ENCODE measurements around the gene RAB14.

Gene RAB14

DNA sequence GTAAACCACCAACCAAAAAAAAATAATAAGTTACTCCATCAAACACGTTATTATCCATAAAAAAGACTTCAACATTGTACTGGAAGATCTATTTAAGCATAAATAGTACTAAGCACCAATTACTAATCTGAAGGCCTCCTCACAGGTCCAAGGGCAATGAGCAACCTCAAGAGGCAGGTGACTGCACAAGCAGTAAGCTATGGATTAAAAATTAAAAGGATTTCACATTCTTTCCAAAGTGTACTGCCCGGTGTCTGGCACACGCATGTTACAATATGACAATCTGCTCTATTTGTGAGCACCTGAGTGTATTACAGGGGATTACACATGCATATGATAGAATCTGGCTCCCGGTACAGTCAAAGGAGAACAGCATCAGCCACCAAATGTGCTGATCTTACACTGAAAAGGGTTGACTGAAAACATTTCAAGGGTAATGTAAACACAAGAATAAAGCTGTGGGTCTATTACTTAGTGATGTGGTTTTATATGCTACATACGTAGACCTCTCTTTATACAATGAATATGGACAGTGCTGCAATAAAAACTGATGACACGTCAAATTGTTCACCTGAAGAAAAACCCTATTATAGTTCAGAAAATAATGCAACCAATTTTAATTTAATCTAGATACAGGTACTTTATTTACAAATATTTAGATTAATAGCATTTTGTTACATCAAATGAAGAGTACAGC lies 22.8 kb downstream of the RAB14 start:
- Histone ChIP-seq H3K9ac (ENCODE audit: low read depth, low read length) (no peak overlapping the region), H3K9me3 (ENCODE audit: insufficient read depth, low read depth, low read length) (no peaks in the 10 kb centered on the region), H3K4me3 (ENCODE audit: low read length) (no peak overlapping the region), H3K36me3 (ENCODE audit: insufficient read depth, low read length) (peaks cover 67% of the 10 kb centered on the region), H3K27me3 (ENCODE audit: insufficient read depth, low read length) (no peaks in the 10 kb centered on the region), H3K4me1 (ENCODE audit: insufficient read depth, low read length) (no peaks in the 10 kb centered on the region), H3K27ac (ENCODE audit: low read depth, low read length) (no peak overlapping the region)
- 92% methylated on average over 5 of the region's 6 CpGs for WGBS

DNA sequence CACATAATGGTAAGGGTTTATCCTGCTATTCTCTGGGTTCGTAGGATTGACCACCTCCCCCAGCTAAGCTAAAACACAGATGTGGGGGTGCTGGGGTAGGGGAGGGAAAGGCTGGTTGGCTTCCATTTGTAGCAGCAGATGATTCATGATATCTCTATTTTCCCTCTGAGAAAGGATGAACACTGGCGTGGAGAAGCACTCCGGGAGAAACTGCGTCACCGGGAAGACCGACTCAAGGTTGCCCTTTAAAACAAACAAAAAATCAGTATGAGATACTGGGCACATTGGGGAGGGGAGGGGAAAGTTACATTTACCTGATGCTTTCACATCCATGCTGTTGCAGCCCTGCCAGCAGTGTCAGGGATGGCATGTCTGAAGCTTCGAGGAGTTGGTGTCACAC lies 28.2 kb downstream of the RAB14 start:
- Histone ChIP-seq H3K4me3 (ENCODE audit: low read length) (no peak overlapping the region), H3K9ac (ENCODE audit: low read depth, low read length) (no peak overlapping the region), H3K27me3 (ENCODE audit: insufficient read depth, low read length) (no peaks in the 10 kb centered on the region), H3K4me1 (ENCODE audit: insufficient read depth, low read length) (no peaks in the 10 kb centered on the region), H3K27ac (ENCODE audit: low read depth, low read length) (no peak overlapping the region), H3K9me3 (ENCODE audit: insufficient read depth, low read depth, low read length) (no peaks in the 10 kb centered on the region), H3K36me3 (ENCODE audit: insufficient read depth, low read length) (peaks cover 51% of the 10 kb centered on the region)
- WGBS: 95% methylated on average over 7 of the region's 7 CpGs

DNA sequence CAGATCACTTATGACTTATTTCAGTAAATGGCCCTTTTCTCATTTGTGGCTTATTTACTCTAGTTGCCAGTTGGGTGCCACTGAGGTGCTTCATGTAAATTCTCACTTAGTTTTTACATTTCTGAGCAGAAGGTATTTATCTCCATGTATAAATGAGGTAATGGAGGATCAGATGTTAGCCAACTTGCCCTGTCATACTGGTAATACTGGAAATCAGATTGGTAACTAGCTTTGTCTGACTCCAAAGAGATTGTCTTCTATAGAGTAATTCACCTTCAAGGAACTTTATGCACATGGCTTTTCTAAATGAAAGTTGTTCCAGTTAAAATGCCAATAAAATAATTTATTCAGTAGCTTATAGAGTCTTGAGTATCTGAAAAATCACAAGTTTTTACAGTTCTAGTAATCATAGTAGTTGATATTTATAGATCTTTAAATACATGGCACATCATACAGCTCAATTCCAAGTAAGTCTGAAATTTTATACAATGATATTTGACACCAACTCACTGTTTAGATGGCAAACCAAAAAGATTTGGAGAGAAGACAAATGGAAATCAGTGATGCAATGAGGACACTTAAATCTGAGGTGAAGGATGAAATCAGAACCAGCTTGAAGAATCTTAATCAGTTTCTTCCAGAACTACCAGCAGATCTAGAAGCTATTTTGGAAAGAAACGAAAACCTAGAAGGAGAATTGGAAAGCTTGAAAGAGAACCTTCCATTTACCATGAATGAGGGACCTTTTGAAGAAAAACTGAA lies 28.8 kb downstream of the RAB14 start:
- H3K27me3 ChIP-seq (ENCODE audit: insufficient read depth, low read length): no peaks in the 10 kb centered on the region
- no peak overlapping the region for H3K9ac ChIP-seq (ENCODE audit: low read depth, low read length)
- H3K27ac ChIP-seq (ENCODE audit: low read depth, low read length): no peak overlapping the region
- no peaks in the 10 kb centered on the region for H3K4me1 ChIP-seq (ENCODE audit: insufficient read depth, low read length)
- H3K9me3 ChIP-seq (ENCODE audit: insufficient read depth, low read depth, low read length): no peaks in the 10 kb centered on the region
- peaks cover 52% of the 10 kb centered on the region for H3K36me3 ChIP-seq (ENCODE audit: insufficient read depth, low read length)
- H3K4me3 ChIP-seq (ENCODE audit: low read length): no peak overlapping the region
- WGBS: 86% methylated on average over 1 of the region's 1 CpG

DNA sequence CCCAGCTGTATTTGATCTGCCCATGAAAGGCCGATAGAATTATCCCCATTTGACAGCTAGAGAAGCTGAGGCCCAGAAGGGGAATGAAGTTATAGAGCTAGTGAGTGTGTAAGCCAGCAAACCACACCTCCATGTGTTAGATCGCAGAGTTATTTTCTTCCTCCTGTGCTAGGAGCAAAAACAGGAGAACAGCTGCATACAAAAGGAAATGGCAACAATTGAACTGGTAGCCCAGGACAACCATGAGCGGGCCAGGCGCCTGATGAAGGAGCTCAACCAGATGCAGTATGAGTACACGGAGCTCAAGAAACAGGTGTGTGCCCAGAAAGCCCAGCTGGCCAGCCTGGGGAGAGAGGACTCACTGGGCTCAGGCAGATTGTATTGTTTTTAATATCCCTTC lies 30.4 kb downstream of the RAB14 start:
- no peaks in the 10 kb centered on the region for H3K27me3 ChIP-seq (ENCODE audit: insufficient read depth, low read length)
- no peak overlapping the region for H3K27ac ChIP-seq (ENCODE audit: low read depth, low read length)
- H3K9me3 ChIP-seq (ENCODE audit: insufficient read depth, low read depth, low read length): no peaks in the 10 kb centered on the region
- H3K4me1 ChIP-seq (ENCODE audit: insufficient read depth, low read length): no peaks in the 10 kb centered on the region
- H3K9ac ChIP-seq (ENCODE audit: low read depth, low read length): no peak overlapping the region
- H3K4me3 ChIP-seq (ENCODE audit: low read length): no peak overlapping the region
- 93% methylated on average over 5 of the region's 5 CpGs for WGBS
- peaks cover 44% of the 10 kb centered on the region for H3K36me3 ChIP-seq (ENCODE audit: insufficient read depth, low read length)

DNA sequence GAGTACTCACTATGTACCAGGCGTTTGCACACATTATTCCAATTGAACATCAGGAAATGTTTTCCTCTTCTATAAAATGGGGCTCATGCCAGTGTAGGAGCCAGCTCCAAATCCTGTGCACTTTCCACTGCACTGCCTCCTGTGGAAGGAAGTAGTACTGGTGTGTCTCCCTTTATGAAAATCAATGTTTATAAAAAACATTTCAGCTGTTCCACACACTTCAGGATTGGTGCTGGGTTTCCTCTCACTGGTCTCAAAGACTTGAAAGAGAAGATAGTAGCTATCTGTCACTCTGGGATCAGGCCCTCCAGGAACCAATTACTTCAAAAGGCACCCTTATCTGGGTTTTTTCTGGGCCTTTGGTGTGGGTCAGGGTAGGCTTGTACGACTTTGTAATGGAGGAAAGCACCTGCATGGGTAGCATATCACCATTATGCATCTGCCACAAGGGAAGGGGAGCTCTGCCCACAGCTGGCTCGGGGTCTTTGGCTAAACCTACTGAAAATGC lies 32.5 kb downstream of the RAB14 start:
- H3K9ac ChIP-seq (ENCODE audit: low read depth, low read length): no peak overlapping the region; the same call in 1 of the 2 replicates
- 80% methylated on average over 3 of the region's 3 CpGs for WGBS
- no peaks in the 10 kb centered on the region for H3K9me3 ChIP-seq (ENCODE audit: insufficient read depth, low read depth, low read length)
- H3K36me3 ChIP-seq (ENCODE audit: insufficient read depth, low read length): peaks cover 50% of the 10 kb centered on the region
- no peak overlapping the region for H3K27ac ChIP-seq (ENCODE audit: low read depth, low read length)
- H3K4me3 ChIP-seq (ENCODE audit: low read length): no peak overlapping the region
- no peaks in the 10 kb centered on the region for H3K27me3 ChIP-seq (ENCODE audit: insufficient read depth, low read length)
- no peaks in the 10 kb centered on the region for H3K4me1 ChIP-seq (ENCODE audit: insufficient read depth, low read length)

DNA sequence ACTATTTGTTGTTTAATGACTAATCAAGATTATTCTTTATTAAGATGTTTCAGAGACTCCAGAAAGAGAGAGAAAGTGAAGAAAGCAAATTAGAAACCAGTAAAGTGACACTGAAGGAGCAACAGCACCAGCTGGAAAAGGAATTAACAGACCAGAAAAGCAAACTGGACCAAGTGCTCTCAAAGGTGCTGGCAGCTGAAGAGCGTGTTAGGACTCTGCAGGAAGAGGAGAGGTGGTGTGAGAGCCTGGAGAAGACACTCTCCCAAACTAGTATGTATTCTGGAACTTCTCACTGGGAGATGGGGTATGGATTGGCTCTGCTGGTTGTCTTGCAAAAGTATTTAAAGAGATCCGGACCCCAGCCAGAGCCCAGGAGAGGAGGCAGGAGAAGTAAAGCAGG lies 33.6 kb downstream of the RAB14 start:
- H3K9ac ChIP-seq (ENCODE audit: low read depth, low read length): no peak overlapping the region
- no peaks in the 10 kb centered on the region for H3K27me3 ChIP-seq (ENCODE audit: insufficient read depth, low read length)
- no peak overlapping the region for H3K27ac ChIP-seq (ENCODE audit: low read depth, low read length)
- peaks cover 41% of the 10 kb centered on the region for H3K36me3 ChIP-seq (ENCODE audit: insufficient read depth, low read length)
- WGBS: 93% methylated on average over 2 of the region's 2 CpGs
- H3K9me3 ChIP-seq (ENCODE audit: insufficient read depth, low read depth, low read length): no peaks in the 10 kb centered on the region
- no peaks in the 10 kb centered on the region for H3K4me1 ChIP-seq (ENCODE audit: insufficient read depth, low read length)
- H3K4me3 ChIP-seq (ENCODE audit: low read length): no peak overlapping the region

DNA sequence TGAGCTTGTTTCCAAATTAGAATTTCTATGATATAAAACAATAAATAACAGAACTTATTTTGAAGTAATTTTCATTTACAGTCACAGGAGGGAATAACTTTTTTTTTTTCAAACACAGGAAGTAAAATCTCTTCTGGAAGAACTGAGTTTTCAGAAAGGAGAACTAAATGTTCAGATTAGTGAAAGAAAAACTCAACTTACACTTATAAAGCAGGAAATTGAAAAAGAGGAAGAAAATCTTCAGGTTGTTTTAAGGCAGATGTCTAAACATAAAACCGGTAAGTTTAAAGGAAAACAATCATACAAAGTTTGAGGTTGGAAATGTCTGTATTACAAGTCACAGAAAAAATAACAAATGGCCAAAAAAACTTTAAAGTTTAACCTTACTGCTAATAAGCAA lies 41.6 kb downstream of the RAB14 start:
- H3K27ac ChIP-seq (ENCODE audit: low read depth, low read length): no peak overlapping the region

DNA sequence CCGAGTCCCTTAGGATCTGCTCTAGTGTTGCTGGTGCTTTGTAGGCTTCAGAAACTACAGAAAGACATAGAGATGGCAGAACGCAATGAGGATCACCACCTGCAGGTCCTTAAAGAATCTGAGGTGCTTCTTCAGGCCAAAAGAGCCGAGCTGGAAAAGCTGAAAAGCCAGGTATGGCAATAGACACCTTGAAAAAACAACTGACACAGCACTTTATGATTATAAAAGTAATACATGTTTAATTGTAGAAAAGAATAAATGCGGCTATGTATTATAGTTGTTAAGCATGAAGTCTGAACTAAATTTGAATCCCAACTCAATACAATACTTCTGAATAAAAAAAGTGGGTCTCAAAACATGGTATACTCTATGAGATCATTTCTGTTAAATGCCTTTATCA lies 43.7 kb downstream of the RAB14 start:
- Histone ChIP-seq H3K4me3 (ENCODE audit: low read length) (no peak overlapping the region), H3K27ac (ENCODE audit: low read depth, low read length) (no peak overlapping the region), H3K36me3 (ENCODE audit: insufficient read depth, low read length) (peaks cover 39% of the 10 kb centered on the region), H3K27me3 (ENCODE audit: insufficient read depth, low read length) (no peaks in the 10 kb centered on the region), H3K4me1 (ENCODE audit: insufficient read depth, low read length) (no peaks in the 10 kb centered on the region), H3K9ac (ENCODE audit: low read depth, low read length) (no peak overlapping the region), H3K9me3 (ENCODE audit: insufficient read depth, low read depth, low read length) (no peaks in the 10 kb centered on the region)
- WGBS: 92% methylated on average over 3 of the region's 4 CpGs

More for the DNA sequence above, 41.6 kb downstream of the RAB14 start:
- 83% methylated on average over 1 of the region's 1 CpG for WGBS
- H3K27me3 ChIP-seq (ENCODE audit: insufficient read depth, low read length): no peaks in the 10 kb centered on the region
- H3K9ac ChIP-seq (ENCODE audit: low read depth, low read length): no peak overlapping the region
- H3K4me1 ChIP-seq (ENCODE audit: insufficient read depth, low read length): no peaks in the 10 kb centered on the region
- H3K4me3 ChIP-seq (ENCODE audit: low read length): no peak overlapping the region
- H3K36me3 ChIP-seq (ENCODE audit: insufficient read depth, low read length): peaks cover 39% of the 10 kb centered on the region
- H3K9me3 ChIP-seq (ENCODE audit: insufficient read depth, low read depth, low read length): no peaks in the 10 kb centered on the region

DNA sequence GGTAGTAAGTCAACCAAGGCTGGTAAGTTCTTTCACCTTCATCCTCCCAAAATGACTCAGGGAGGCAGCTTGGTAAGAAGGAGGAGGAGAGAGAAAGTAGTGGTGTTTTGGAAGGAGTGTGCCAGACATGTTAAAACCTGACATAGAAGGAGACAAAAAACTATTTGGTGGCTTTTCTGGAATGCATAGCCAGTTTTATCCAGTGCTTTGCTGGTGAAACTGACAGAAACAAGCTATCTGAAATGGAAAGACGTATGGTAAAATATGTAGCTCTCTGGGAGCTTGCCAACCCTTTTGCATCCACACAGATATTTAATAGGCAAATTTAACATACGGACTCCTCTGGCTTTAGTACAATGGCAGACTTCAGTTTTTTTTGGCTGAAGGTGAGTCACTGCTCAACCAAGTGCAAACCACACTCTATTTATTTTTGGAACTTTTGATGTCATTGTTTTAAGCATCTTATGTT lies 45.4 kb downstream of the RAB14 start:
- no peaks in the 10 kb centered on the region for H3K9me3 ChIP-seq (ENCODE audit: insufficient read depth, low read depth, low read length)
- H3K36me3 ChIP-seq (ENCODE audit: insufficient read depth, low read length): peaks cover 26% of the 10 kb centered on the region
- no peak overlapping the region for H3K9ac ChIP-seq (ENCODE audit: low read depth, low read length)
- H3K4me3 ChIP-seq (ENCODE audit: low read length): no peak overlapping the region
- H3K4me1 ChIP-seq (ENCODE audit: insufficient read depth, low read length): no peaks in the 10 kb centered on the region
- no peak overlapping the region for H3K27ac ChIP-seq (ENCODE audit: low read depth, low read length)
- 86% methylated on average over 2 of the region's 2 CpGs for WGBS
- no peaks in the 10 kb centered on the region for H3K27me3 ChIP-seq (ENCODE audit: insufficient read depth, low read length)

DNA sequence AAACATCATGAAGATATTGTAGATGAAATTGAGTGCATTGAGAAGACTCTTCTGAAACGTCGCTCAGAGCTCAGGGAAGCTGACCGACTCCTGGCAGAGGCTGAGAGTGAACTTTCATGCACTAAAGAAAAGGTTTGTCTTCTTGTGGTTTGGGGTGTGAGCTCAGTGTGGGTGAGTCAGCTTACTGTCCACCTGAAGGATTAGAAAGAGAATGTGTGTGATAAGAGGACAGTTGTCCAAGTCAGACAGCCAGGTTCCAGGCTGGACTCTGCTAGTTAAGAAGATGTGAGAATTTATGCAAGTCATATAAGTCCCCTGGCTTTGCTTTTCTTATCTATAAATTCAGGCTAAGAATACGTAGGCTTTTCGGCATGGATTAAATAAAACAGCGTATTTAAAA lies 46.9 kb downstream of the RAB14 start:
- Histone ChIP-seq H3K4me3 (ENCODE audit: low read length) (no peak overlapping the region), H3K9me3 (ENCODE audit: insufficient read depth, low read depth, low read length) (no peaks in the 10 kb centered on the region), H3K27ac (ENCODE audit: low read depth, low read length) (no peak overlapping the region), H3K4me1 (ENCODE audit: insufficient read depth, low read length) (no peaks in the 10 kb centered on the region), H3K9ac (ENCODE audit: low read depth, low read length) (no peak overlapping the region), H3K36me3 (ENCODE audit: insufficient read depth, low read length) (peaks cover 18% of the 10 kb centered on the region), H3K27me3 (ENCODE audit: insufficient read depth, low read length) (no peaks in the 10 kb centered on the region)
- WGBS: 96% methylated on average over 6 of the region's 6 CpGs

DNA sequence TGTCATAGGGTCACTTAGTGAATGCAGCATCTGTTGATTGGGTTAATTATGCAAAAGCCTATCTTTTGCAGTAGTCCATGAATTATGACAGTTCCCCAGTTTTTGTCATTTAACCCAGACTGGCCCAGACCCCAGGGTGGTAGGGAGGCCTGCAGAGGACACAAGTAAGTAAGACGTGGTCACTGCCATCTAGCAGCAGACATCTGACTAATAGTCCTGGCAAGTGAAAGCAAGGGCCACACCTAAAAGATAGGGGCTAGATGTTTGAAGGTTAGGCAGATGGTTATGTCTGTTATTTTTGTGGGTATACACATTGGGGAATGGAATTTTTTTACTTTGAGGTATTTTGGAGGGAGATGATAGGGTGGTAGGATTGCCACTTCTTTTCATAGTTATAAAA lies 48.0 kb downstream of the RAB14 start:
- H3K36me3 ChIP-seq (ENCODE audit: insufficient read depth, low read length): peaks cover 19% of the 10 kb centered on the region
- no peak overlapping the region for H3K4me3 ChIP-seq (ENCODE audit: low read length)

More for the DNA sequence above, 48.0 kb downstream of the RAB14 start:
- Histone ChIP-seq H3K27me3 (ENCODE audit: insufficient read depth, low read length) (no peaks in the 10 kb centered on the region), H3K27ac (ENCODE audit: low read depth, low read length) (no peak overlapping the region), H3K9ac (ENCODE audit: low read depth, low read length) (no peak overlapping the region), H3K9me3 (ENCODE audit: insufficient read depth, low read depth, low read length) (no peaks in the 10 kb centered on the region), H3K4me1 (ENCODE audit: insufficient read depth, low read length) (no peaks in the 10 kb centered on the region)
- WGBS: 84% methylated on average over 1 of the region's 1 CpG
